HEK293 (cell line): Measurements from ENCODE around the gene CPEB3.

ENCODE experiments used
- BCL11A ChIP-seq: fragments of 450-650 bp; formaldehyde crosslinking; IDR thresholded peaks from 2 replicates; pipeline ENCODE4 v1.5.1; 2016; ENCODE audit warnings: low read depth, missing biosample characterization, missing genetic modification characterization
- CTCF ChIP-seq: fragments of 450-650 bp; formaldehyde crosslinking; IDR thresholded peaks from 2 replicates; pipeline ENCODE4 v1.5.1; 2016; ENCODE audit warnings: missing biosample characterization, missing genetic modification characterization
- MYNN ChIP-seq: fragments of 450-650 bp; formaldehyde crosslinking; IDR thresholded peaks from 2 replicates; pipeline ENCODE4 v1.5.1; 2016; ENCODE audit warnings: missing biosample characterization, missing genetic modification characterization, borderline replicate concordance
- PRDM6 ChIP-seq: fragments of 450-650 bp; formaldehyde crosslinking; IDR thresholded peaks from 2 replicates; pipeline ENCODE4 v1.5.1; 2017; ENCODE audit warnings: missing biosample characterization, missing genetic modification characterization
- REST ChIP-seq: fragments of 450-650 bp; formaldehyde crosslinking; IDR thresholded peaks from 2 replicates; pipeline ENCODE4 v1.5.1; 2016; ENCODE audit warnings: missing biosample characterization, missing genetic modification characterization
- TCF7L2 ChIP-seq: IDR thresholded peaks from 2 replicates; pipeline ENCODE4 v1.6.1; 2011; ENCODE audit warnings: low read depth, mild to moderate bottlenecking, inconsistent platforms, low read length, moderate library complexity, borderline replicate concordance
- YY1 ChIP-seq: fragments of 450-650 bp; formaldehyde crosslinking; IDR thresholded peaks from 2 replicates; pipeline ENCODE4 v1.5.1; 2018; ENCODE audit warnings: missing biosample characterization, missing genetic modification characterization
- ZNF140 ChIP-seq: fragments of 450-650 bp; formaldehyde crosslinking; IDR thresholded peaks from 2 replicates; pipeline ENCODE4 v1.5.1; 2016; ENCODE audit warnings: missing biosample characterization, missing genetic modification characterization
- ZNF214 ChIP-seq: fragments of 450-650 bp; formaldehyde crosslinking; IDR thresholded peaks from 2 replicates; pipeline ENCODE4 v1.5.1; 2017; ENCODE audit warnings: missing biosample characterization, mild to moderate bottlenecking, missing genetic modification characterization, borderline replicate concordance
- ZNF555 ChIP-seq: fragments of 450-650 bp; formaldehyde crosslinking; conservative IDR thresholded peaks from 2 replicates; pipeline ENCODE4 v1.5.1; 2017; ENCODE audit warnings: missing biosample characterization, mild to moderate bottlenecking, missing genetic modification characterization, inconsistent platforms
- ZNF629 ChIP-seq: fragments of 450-650 bp; formaldehyde crosslinking; IDR thresholded peaks from 2 replicates; pipeline ENCODE4 v1.5.1; 2017; ENCODE audit warnings: missing biosample characterization, missing genetic modification characterization
- ZNF776 ChIP-seq: fragments of 450-650 bp; formaldehyde crosslinking; IDR thresholded peaks from 2 replicates; pipeline ENCODE4 v1.5.0; 2017; ENCODE audit warnings: missing biosample characterization, missing genetic modification characterization, borderline replicate concordance

GRCh38 chr10:92082583-92083280 is 208.1 kb downstream of the CPEB3 start:
- no peak for TF ChIP-seq ZNF214 (tag by site-specific recombination)
- no peak for TF ChIP-seq ZNF555 (tag by site-specific recombination)
- TF ChIP-seq CTCF (tag by site-specific recombination) = no peak
- no peak for TF ChIP-seq ZNF140
- TF ChIP-seq YY1 = no peak
- no peak for TF ChIP-seq ZNF776 (tag by site-specific recombination)
- no peak for TF ChIP-seq PRDM6
- no peak for TF ChIP-seq MYNN (tag by site-specific recombination)
- TF ChIP-seq TCF7L2 = no peak
- TF ChIP-seq REST (tag by site-specific recombination) = no peak
- TF ChIP-seq ZNF629 (tag by site-specific recombination) = no peak
- no peak for TF ChIP-seq BCL11A
